Measurements from ENCODE around the gene ACVRL1. TPM values are rescaled to one million over a fixed set of nuclear protein-coding genes. Genes with fewer than 3 reads are reported as not detected.

Gene ACVRL1
- total RNA-seq, 1 experiment from 2014 or later = not detected

GRCh38 chr12:51904951-51905470 lies 2.3 kb upstream of the ACVRL1 start:
- Histone ChIP-seq H2BK15ac (ENCODE audit: low read depth, low read length) (no peak overlapping the region), H4K20me1 (ENCODE audit: control insufficient read depth, insufficient read depth, insufficient read length) (peaks cover 3% of the 10 kb centered on the region), H4K8ac (replicated peaks; ENCODE audit: insufficient read length, low read depth, low read length) (no peak overlapping the region), H2AK5ac (ENCODE audit: insufficient read length, low read length) (no peak overlapping the region), H4K91ac (ENCODE audit: insufficient read length, low read depth, low read length) (no peak overlapping the region), H3K79me1 (ENCODE audit: insufficient read depth, low read depth, low read length, poor library complexity, severe bottlenecking) (no peaks in the 10 kb centered on the region), H4K5ac (ENCODE audit: insufficient read length, low read depth, low read length) (no peak overlapping the region), H3K9me3 (ENCODE audit: control insufficient read depth, low read depth, low read length) (no peaks in the 10 kb centered on the region), H3K27ac (ENCODE audit: insufficient read length, low read depth, low read length) (no peak overlapping the region), H3K4me2 (ENCODE audit: insufficient read depth, insufficient read length, low read length) (no peak overlapping the region), H3K27me3 (ENCODE audit: insufficient read depth, low read length) (peaks cover 5% of the 10 kb centered on the region; the same call in 1 of the 2 replicates), H3K23ac (ENCODE audit: insufficient read length, low read depth, low read length) (no peak overlapping the region), H3K56ac (ENCODE audit: insufficient read length, low read depth, low read length) (no peak overlapping the region), H3K18ac (ENCODE audit: insufficient read length, low read depth, low read length) (no peak overlapping the region), H2BK12ac (ENCODE audit: insufficient read length, low read depth, low read length) (no peak overlapping the region), H2AFZ (ENCODE audit: low read length) (no peak overlapping the region), H3K4me1 (ENCODE audit: insufficient read depth, low read length) (peaks cover 2% of the 10 kb centered on the region; the same call in 1 of the 2 replicates), H3K14ac (ENCODE audit: insufficient read depth, low read length) (no peak overlapping the region), H2BK120ac (ENCODE audit: low read depth, low read length, poor library complexity, severe bottlenecking) (no peak overlapping the region), H3T11ph (ENCODE audit: low read length) (no peak overlapping the region), H2BK20ac (ENCODE audit: low read depth, low read length, poor library complexity, severe bottlenecking) (no peak overlapping the region), H3K79me2 (ENCODE audit: insufficient read depth, low read length) (no peaks in the 10 kb centered on the region), H3K23me2 (ENCODE audit: insufficient read length, low read depth, low read length, poor library complexity, severe bottlenecking) (no peaks in the 10 kb centered on the region), H3K9ac (ENCODE audit: extremely low read depth, insufficient read length, low read length) (no peak overlapping the region), H2BK5ac (ENCODE audit: insufficient read length, low read length) (no peak overlapping the region), H3K4ac (ENCODE audit: low read depth, low read length) (no peak overlapping the region)
- DNase-seq = no peak
- H3K27me3 Mint-ChIP-seq (ENCODE audit: low read depth) = peaks cover 9% of the 10 kb centered on the region
- no peak overlapping the region for H3K4me3 Mint-ChIP-seq
- H3K27ac Mint-ChIP-seq = no peak overlapping the region
- no peak for TF ChIP-seq CTCF (conservative IDR thresholded peaks at IDR 0.05)
- no peaks in the 10 kb centered on the region for H3K36me3 Mint-ChIP-seq (ENCODE audit: insufficient read depth in 1 of 3, low read depth in 3 of 3)
- no peaks in the 10 kb centered on the region; a peak in 1 of 5 replicates for H3K9me3 Mint-ChIP-seq
- H3K4me1 Mint-ChIP-seq = peaks cover 6 to 17% of the 10 kb centered on the region in 2 experiments
